SK-N-SH (cell line): ENCODE results near the gene LDHAL6A. TPM values are rescaled to one million over a fixed set of nuclear protein-coding genes. Genes with fewer than 3 reads are reported as not detected.

ENCODE experiments used
- CTCF ChIA-PET: fragments of 300-600, 350-600 bp; formaldehyde crosslinking; extraction: SDS; loops from one replicate; lab custom pipeline; 2021; lab: Yijun Ruan, JAX
- POLR2A ChIA-PET: fragments of 350-600 bp; sonication (Branson Sonifier 250); formaldehyde crosslinking; extraction: SDS; loops from one replicate; lab custom pipeline; 2020; ENCODE audit warnings: antibody characterized with exemption, inconsistent platforms; lab: Yijun Ruan, JAX
- DNase-seq: peaks from one replicate; pipeline ENCODE4 v3.0.0; 2012
- H2AFZ ChIP-seq: fragments of 200-600 bp; sonication (generic); 2 replicates; pipeline ENCODE4 v1.8.1; 2016; ENCODE audit warnings: antibody characterized with exemption, mild to moderate bottlenecking, low read depth
- H3F3A ChIP-seq: fragments of 200-600 bp; sonication (generic); replicated peaks from 2 replicates; pipeline ENCODE3; 2016; ENCODE audit warnings: antibody characterized with exemption, mild to moderate bottlenecking; ENCODE audit not compliant: insufficient read depth
- H3K27ac ChIP-seq, 2 experiments: fragments of 200-500 bp in 1 of 2; fragments of 200-600 bp in 1 of 2; sonication (Bioruptor generic) in 1 of 2; sonication (generic), shearing (Covaris generic) in 1 of 2; 2 replicates each; pipeline versions ENCODE4 v1.5.1 to v1.6.1; 2014 to 2016; ENCODE audit warnings: low read depth in 2 of 2, inconsistent platforms in 1 of 2, low read length in 1 of 2, mild to moderate bottlenecking in 1 of 2, mixed read lengths in 1 of 2
- H3K27me3 ChIP-seq: fragments of 200-600 bp; sonication (generic), shearing (Covaris generic); 2 replicates; pipeline ENCODE4 v1.6.1; 2016; ENCODE audit warnings: mixed run types; ENCODE audit not compliant: insufficient read depth
- H3K36me3 ChIP-seq, 2 experiments: fragments of 200-500 bp in 1 of 2; fragments of 200-600 bp in 1 of 2; sonication (Bioruptor generic) in 1 of 2; sonication (generic) in 1 of 2; replicated peaks in 1 of 2; 2 replicates each; pipeline versions ENCODE3 to v1.5.1; 2014 to 2016; ENCODE audit warnings: low read length in 1 of 2, mild to moderate bottlenecking in 1 of 2; ENCODE audit not compliant: insufficient read depth in 2 of 2, control insufficient read depth in 1 of 2
- H3K4me1 ChIP-seq, 2 experiments: fragments of 200-500 bp in 1 of 2; fragments of 200-600 bp in 1 of 2; sonication (Bioruptor generic) in 1 of 2; sonication (generic), shearing (Covaris generic) in 1 of 2; 2 replicates each; pipeline versions ENCODE4 v1.5.1 to v1.6.1; 2014 to 2016; ENCODE audit warnings: low read depth in 1 of 2, low read length in 1 of 2, mixed run types in 1 of 2; ENCODE audit not compliant: insufficient read depth in 2 of 2, control insufficient read depth in 1 of 2
- H3K4me2 ChIP-seq: fragments of 200-600 bp; sonication (generic), shearing (Covaris generic); 2 replicates; pipeline ENCODE4 v1.6.1; 2017; ENCODE audit warnings: mixed run types
- H3K4me3 ChIP-seq, 2 experiments: fragments of 200-500 bp in 1 of 2; fragments of 200-600 bp in 1 of 2; sonication (Bioruptor generic) in 1 of 2; sonication (generic), shearing (Covaris generic) in 1 of 2; 2 replicates each; pipeline versions ENCODE4 v1.5.1 to v1.8.1; 2014 to 2016; ENCODE audit warnings: low read depth in 2 of 2, inconsistent platforms in 1 of 2, low read length in 1 of 2, mild to moderate bottlenecking in 1 of 2, mixed read lengths in 1 of 2, moderate library complexity in 1 of 2
- H3K79me2 ChIP-seq: fragments of 200-600 bp; sonication (generic); 2 replicates; pipeline ENCODE4 v1.8.1; 2017; ENCODE audit warnings: mild to moderate bottlenecking; ENCODE audit not compliant: insufficient read depth
- H3K9ac ChIP-seq: fragments of 200-600 bp; sonication (generic); 2 replicates; pipeline ENCODE4 v1.6.1; 2017; ENCODE audit warnings: mixed run types
- H3K9me2 ChIP-seq: fragments of 200-600 bp; sonication (generic); 2 replicates; pipeline ENCODE4 v1.6.1; 2017; ENCODE audit warnings: mixed run types
- H3K9me3 ChIP-seq: fragments of 200-600 bp; sonication (generic); 2 replicates; pipeline ENCODE4 v1.6.1; 2017; ENCODE audit warnings: mixed run types, mild to moderate bottlenecking, moderate library complexity
- H4K20me1 ChIP-seq: fragments of 200-600 bp; sonication (generic); 2 replicates; pipeline ENCODE4 v1.6.1; 2017; ENCODE audit warnings: mild to moderate bottlenecking, mixed run types; ENCODE audit not compliant: insufficient read depth
- ELF1 ChIP-seq: IDR thresholded peaks from 2 replicates; pipeline ENCODE4 v1.4.0; 2012
- FOSL2 ChIP-seq: IDR thresholded peaks from 2 replicates; pipeline ENCODE4 v1.4.0; 2012; ENCODE audit warnings: low read depth, mild to moderate bottlenecking, moderate library complexity, borderline replicate concordance
- FOXJ3 ChIP-seq: sonication (generic); formaldehyde crosslinking; IDR thresholded peaks from 2 replicates; pipeline ENCODE4 v1.5.1; 2020; ENCODE audit warnings: mild to moderate bottlenecking, missing genetic modification reagents
- MXI1 ChIP-seq: IDR thresholded peaks from 2 replicates; pipeline ENCODE4 v1.6.1; 2012; ENCODE audit warnings: mild to moderate bottlenecking, low read depth, low read length, improper control_type of control experiment
- NFIC ChIP-seq: IDR thresholded peaks from 2 replicates; pipeline ENCODE4 v1.4.0; 2012; ENCODE audit warnings: borderline replicate concordance
- RFX5 ChIP-seq: IDR thresholded peaks from 2 replicates; pipeline ENCODE4 v1.6.1; 2012; ENCODE audit warnings: mild to moderate bottlenecking, improper control_type of control experiment, low read length
- SIN3A ChIP-seq: IDR thresholded peaks from 2 replicates; pipeline ENCODE4 v1.6.1; 2012; ENCODE audit warnings: low read depth, mild to moderate bottlenecking, low read length, moderate library complexity, borderline replicate concordance
- TAF1 ChIP-seq: IDR thresholded peaks from 2 replicates; pipeline ENCODE4 v1.6.1; 2012; ENCODE audit warnings: low read depth, mild to moderate bottlenecking, low read length, moderate library complexity, borderline replicate concordance
- whole genome bisulfite sequencing: methylation state at CpG from one replicate; pipeline ENCODE4 v1.1.6; 2017; ENCODE audit warnings: low lambda C conversion rate; 5-methylcytosine and 5-hydroxymethylcytosine counted together
- polyA plus RNA-seq, 3 experiments: library from polyadenylated mRNA; depleted of rRNA; stranded (reverse); fragments of >200 nt; gene quantifications; 2 replicates each; pipeline ENCODE4 v1.2.3, GENCODE V29; 2012
- TF ChIP-seq, protein P1 (sequence below): IDR thresholded peaks from 2 replicates; pipeline ENCODE4 v1.4.0; 2012; ENCODE audit warnings: low read depth, borderline replicate concordance
- TF ChIP-seq, protein P2 (sequence below): IDR thresholded peaks from 2 replicates; pipeline ENCODE4; 2012
- TF ChIP-seq, protein P3 (sequence below): IDR thresholded peaks from 2 replicates; pipeline ENCODE4 v1.4.0; 2012; ENCODE audit warnings: low read depth

LDHAL6A gene
- polyA plus RNA-seq, 1 of the 3 experiments (the other 2 are of a cell fraction), result not detected

DNA sequence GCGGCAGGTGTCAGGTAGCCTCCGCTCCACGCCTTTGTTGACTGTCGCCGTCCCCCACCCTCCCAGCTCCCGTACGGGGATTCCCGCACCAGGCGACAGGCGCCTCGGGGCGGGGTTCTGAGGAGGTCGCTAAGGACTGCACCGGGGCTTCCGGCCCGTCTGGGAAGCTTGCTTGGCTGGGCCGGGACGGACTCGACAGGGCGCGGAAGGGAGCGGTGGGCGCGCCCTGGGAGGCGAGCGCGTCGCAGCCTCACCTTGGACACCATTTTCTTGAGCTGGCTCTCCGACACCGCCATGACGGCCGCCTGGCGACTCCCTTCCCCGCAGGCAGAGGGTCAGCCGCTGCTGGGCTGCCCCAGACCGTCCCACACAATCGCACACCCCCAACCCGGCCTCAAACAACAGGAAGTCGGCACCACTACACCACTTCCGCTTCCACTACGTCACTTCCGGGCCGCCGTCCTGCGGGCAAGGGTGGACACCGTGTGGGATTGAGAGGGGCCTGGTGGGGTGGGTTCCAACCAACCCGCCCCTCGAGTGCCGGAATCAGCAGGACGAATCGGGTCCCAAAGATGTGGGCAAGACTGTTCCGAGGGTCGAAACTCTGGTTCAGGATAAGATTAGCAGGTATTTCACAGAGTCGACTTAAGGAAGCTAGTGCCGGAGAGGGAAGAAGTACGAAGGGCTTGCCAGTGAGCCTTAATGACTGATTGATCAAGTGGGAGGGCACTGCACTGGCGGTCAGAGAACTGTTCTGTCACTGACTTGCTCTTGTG, 71.1 kb downstream of the LDHAL6A start, which contains the start of gene TSG101 (continued):
- TF ChIP-seq, protein P1, sequence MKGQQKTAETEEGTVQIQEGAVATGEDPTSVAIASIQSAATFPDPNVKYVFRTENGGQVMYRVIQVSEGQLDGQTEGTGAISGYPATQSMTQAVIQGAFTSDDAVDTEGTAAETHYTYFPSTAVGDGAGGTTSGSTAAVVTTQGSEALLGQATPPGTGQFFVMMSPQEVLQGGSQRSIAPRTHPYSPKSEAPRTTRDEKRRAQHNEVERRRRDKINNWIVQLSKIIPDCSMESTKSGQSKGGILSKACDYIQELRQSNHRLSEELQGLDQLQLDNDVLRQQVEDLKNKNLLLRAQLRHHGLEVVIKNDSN, result no peak
- TF ChIP-seq SIN3A, result 0 out of 2 replicates have a peak, but pooled peaks have one; percentile 7
- TF ChIP-seq ELF1, result peak; percentile 95
- no peak for TF ChIP-seq NFIC
- TF ChIP-seq RFX5, result no peak
- TF ChIP-seq MXI1, result peak; percentile 83
- peak; percentile 70 for TF ChIP-seq TAF1
- TF ChIP-seq, protein P2, sequence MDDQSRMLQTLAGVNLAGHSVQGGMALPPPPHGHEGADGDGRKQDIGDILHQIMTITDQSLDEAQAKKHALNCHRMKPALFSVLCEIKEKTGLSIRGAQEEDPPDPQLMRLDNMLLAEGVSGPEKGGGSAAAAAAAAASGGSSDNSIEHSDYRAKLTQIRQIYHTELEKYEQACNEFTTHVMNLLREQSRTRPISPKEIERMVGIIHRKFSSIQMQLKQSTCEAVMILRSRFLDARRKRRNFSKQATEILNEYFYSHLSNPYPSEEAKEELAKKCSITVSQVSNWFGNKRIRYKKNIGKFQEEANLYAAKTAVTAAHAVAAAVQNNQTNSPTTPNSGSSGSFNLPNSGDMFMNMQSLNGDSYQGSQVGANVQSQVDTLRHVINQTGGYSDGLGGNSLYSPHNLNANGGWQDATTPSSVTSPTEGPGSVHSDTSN, result no peak
- TF ChIP-seq, protein P3, sequence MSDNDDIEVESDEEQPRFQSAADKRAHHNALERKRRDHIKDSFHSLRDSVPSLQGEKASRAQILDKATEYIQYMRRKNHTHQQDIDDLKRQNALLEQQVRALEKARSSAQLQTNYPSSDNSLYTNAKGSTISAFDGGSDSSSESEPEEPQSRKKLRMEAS, result peak; percentile 87; the same call in 1 of the 2 replicates
- no peak for TF ChIP-seq FOSL2
- TF ChIP-seq, all 33 proteins: peak for 8

DNA sequence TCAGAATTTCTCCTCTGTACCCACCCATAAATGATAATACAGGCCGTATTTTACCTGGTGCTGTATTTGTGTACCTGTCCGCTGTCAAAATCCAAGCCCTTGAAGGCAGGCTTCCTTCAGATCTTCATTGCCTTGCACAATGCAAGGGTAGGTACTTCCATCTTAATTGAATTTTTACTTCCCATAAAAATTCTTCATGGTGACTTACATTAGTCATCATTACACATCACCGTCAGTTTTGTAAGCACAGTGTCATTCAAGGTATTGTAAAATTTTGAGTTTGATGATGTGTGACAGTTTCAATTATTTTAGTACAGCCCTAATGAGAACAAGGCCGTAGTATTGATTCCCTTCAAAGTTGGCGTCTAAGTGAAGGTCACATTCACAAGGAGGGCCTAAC, 71.9 kb downstream of the LDHAL6A start:
- H2AFZ ChIP-seq, result peak overlapping the region; percentile 77
- CTCF ChIA-PET, result interaction anchor here (1.2 kb wide), 1 partner anchor 12 kb away, joined by 3 read pairs; no protein-coding TSS in a partner anchor
- POLR2A ChIA-PET, result interaction anchor here (0.6 to 1.8 kb wide), 6 partner anchors 20 to 206 kb away, joined by 3 to 8 read pairs (median 3); partner anchors contain the start of genes GTF2H1, HPS5, SPTY2D1 and UEVLD
- H3K36me3 ChIP-seq, result peaks cover 22 to 23% of the 10 kb centered on the region in 2 experiments
- peak overlapping the region; percentile 89 to 94 for H3K4me3 ChIP-seq
- peak overlapping the region; percentile 88 to 92 for H3K27ac ChIP-seq
- H3K79me2 ChIP-seq, result peaks cover 64% of the 10 kb centered on the region
- DNase-seq, result peak; percentile 10
- H3K9me2 ChIP-seq, result no peaks in the 10 kb centered on the region
- TF ChIP-seq FOXJ3 (CRISPR knock-in tag), result no peak
- TF ChIP-seq, protein P2, result peak; percentile 39; the same call in 1 of the 2 replicates
- H3K27me3 ChIP-seq, result no peaks in the 10 kb centered on the region
- H3K4me1 ChIP-seq, result no peaks in the 10 kb centered on the region; a peak in 2 of 4 replicates
- H3K4me2 ChIP-seq, result peak overlapping the region; percentile 81
- peak overlapping the region; percentile 89 for H3K9ac ChIP-seq
- no peaks in the 10 kb centered on the region for H3K9me3 ChIP-seq
- H3F3A ChIP-seq, result peaks cover 16% of the 10 kb centered on the region
- 6% methylated on average over 5 of the region's 5 CpGs for WGBS
- no peaks in the 10 kb centered on the region; the same call in 1 of the 2 replicates for H4K20me1 ChIP-seq

Other genes starting within 250 kb of the LDHAL6A start
- gene SAA4, start 219.1 kb upstream of the LDHAL6A start, polyA plus RNA-seq (2012; rRNA removed), result not detected in 2 replicates
- gene SAA2, start 207.2 kb upstream of the LDHAL6A start, polyA plus RNA-seq (2012; rRNA removed), result not detected in 2 replicates
- gene SAA1, start 189.6 kb upstream of the LDHAL6A start, polyA plus RNA-seq (2012; rRNA removed), result not detected in 2 replicates
- 8.2 and 10.8 TPM in 2 replicates for gene HPS5, start 133.7 kb upstream of the LDHAL6A start, polyA plus RNA-seq (2012; rRNA removed)
- gene GTF2H1, start 133.3 kb upstream of the LDHAL6A start, polyA plus RNA-seq (2012; rRNA removed), result 31.2 and 40.4 TPM in 2 replicates
- gene LDHA, start 61.3 kb upstream of the LDHAL6A start, polyA plus RNA-seq (2012; rRNA removed), result 524 and 592 TPM in 2 replicates
- not detected in 2 replicates for gene LDHC, start 43.5 kb upstream of the LDHAL6A start, polyA plus RNA-seq (2012; rRNA removed)
- gene TSG101, start 71.1 kb downstream of the LDHAL6A start, polyA plus RNA-seq (2012; rRNA removed), result 164 and 229 TPM in 2 replicates
- gene UEVLD, start 132.9 kb downstream of the LDHAL6A start, polyA plus RNA-seq (2012; rRNA removed), result 8.9 and 13.5 TPM in 2 replicates
- 2.3 and 2.4 TPM in 2 replicates for gene MISFA, start 143.9 kb downstream of the LDHAL6A start, polyA plus RNA-seq (2012; rRNA removed)
- gene SPTY2D1, start 178.5 kb downstream of the LDHAL6A start, polyA plus RNA-seq (2012; rRNA removed), result 5.3 and 8.6 TPM in 2 replicates
- 1.2 TPM in 2 replicates for gene TMEM86A, start 242.9 kb downstream of the LDHAL6A start, polyA plus RNA-seq (2012; rRNA removed)